Epithelial cell of prostate (primary cell): Measurements from ENCODE around the gene NELFA.
A peak's percentile ranks its signal among the peaks of the same experiment; 100 is the strongest.
"Not testable (repeated sequence)": the region's sequence is repeated elsewhere in the genome, so short reads cannot be mapped to it uniquely, and the experiment has no call there.

Experiments used
- DNase-seq: peaks from one replicate; pipeline ENCODE4 v3.0.0-alpha.2; 2011; ENCODE audit warnings: low read depth, low spot score
- H3K27ac ChIP-seq: fragments of 450-650 bp; 2 replicates; pipeline ENCODE4 v1.5.1; 2017; ENCODE audit warnings: mild to moderate bottlenecking

NELFA gene

DNA sequence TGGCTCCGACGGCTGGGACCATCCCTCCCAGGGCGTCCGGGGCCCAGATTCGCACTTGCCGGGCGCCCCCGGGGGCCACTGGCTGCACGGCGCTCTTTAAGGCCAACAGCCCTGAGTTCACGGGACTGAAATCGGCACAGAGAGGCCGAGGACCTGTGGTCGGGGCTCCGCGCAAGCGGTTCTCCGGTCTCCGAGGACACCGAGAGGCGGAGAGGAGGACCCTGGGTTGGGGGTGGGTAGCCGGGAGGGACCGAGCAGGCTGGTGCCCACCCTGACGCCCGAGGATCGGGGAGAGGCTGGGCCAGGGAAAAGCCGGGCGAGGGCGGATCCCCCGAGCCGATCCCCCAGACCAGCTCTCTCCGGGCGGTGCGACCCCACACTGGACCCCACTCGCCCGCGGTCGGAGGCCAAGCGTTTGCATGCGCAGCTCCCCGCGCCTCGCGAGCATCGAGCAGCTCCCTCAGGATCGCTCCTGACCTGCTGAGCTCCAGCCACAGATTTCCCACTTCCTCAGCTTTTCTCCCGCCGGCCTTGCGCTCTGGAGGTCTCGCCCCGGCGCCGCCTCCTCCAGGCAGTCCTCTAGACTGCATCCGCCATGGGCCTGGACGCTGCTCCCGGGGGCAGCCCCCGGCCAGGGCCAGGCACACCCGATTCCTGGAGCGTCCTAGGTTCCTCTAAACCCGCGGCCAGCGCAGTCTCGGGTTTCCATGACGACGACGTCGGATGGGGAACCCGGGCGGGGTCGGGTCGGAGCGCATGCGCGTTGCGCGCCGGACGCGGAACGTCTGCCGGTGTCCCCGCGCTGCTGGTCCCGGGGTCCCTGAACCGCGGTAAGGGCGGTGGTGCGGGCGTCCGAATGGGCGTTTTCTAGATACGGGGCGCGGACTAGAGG is 32.7 kb upstream of the NELFA start:
- DNase-seq: no peak
- no peak overlapping the region for H3K27ac ChIP-seq

DNA sequence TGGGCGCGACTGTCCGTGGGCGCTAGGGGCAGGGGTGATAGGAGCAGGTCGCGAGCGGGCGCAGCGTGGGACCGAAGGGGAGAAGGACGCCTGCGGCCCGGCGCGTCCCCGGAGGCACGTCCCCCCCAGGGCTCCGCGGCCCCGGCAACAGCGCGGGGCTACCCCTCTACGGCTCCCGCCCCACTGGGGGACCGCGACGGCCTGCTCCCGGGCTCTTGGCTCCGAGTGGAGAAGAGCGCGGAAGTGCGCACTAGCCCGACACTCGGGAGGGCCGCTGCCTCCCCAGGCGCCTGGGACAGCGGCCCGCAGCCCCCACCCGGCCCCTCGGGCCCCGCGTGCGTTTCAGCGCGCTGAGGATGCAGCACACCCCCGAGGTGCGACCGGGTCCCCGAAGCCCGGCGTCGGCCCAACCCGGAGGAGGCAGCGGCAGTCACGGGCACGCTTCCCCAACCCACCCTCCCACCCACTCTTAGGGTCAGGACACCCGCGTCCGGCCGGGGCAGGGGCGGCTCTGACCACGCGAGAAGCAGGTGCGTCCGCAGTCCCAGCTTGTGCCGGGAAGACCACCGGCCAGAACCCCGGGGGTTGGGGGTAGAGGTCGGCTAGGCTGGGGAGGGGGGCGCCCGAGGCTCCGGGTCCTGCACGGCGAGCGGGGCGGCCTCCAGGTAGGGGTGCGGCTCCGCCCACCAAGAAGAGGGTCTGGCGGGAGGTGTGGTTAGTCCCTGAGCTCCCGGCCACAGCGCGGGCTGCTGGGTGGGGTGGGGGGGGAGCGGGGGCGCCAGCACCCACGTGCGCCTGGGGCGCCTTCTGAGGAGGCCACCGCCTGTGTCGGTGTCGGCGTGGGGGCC is 31.8 kb upstream of the NELFA start:
- no peak overlapping the region for H3K27ac ChIP-seq

DNA sequence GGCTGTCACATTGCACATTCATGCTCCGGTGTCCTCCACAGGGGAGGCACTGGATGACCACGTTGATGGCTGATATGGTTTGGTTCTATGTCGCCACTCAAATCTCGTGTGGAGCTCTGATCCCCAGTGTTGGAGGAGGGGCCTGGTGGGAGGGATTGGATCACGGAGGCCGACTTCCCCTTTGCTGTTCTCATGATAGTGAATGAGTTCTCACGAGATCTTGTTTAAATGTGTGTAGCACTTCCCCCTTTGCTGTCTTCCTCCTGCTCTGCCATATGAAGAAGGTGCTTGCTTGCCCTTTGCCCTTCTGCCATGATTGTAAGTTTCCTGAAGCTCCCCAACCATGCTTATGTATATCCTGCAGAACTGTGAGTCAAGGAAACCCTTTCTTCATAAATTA is 28.1 kb upstream of the NELFA start:
- H3K27ac ChIP-seq: no peak overlapping the region
- DNase-seq: no peak

More for the DNA sequence above, 31.8 kb upstream of the NELFA start:
- no peak for DNase-seq

DNA sequence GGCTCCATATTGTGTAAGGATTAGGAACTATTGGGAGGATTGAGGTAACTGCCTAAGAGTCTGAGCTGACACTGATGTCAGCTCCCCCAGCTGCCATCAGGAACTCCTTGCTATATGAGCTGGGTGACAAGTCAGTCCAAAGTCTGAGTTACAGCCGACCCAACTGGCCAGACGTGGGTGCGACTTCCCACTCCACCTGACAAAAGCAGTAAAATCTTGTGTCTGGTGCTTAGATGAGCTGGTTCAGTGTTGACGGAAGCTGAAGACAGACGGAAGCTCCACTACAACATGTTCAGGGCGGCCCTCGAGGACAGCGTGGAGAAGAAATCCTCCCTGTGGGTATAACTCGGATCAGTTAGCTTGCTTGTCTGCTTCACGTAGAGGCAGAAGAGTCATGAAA is 27.6 kb upstream of the NELFA start:
- no peak for DNase-seq
- H3K27ac ChIP-seq: no peak overlapping the region

DNA sequence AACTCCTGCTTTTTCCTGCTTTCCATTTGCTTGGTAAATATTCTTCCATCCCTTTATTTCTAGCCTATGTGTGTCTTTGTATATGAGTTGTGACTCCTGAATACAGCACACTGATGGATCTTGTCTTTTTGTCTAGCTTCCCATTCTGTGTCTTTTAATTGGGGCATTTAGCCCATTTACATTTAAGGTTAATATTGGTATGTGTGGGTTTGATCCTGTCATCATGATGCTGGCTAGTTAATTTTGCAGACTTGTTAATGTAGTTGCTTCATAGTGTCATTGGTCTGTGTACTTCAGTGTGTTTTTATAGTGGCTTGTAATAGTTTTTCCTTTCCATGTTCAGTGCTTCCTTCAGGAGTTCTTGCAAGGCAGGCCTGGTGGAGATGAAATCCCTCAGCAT is 22.4 kb upstream of the NELFA start:
- DNase-seq, H3K27ac ChIP-seq: not testable (repeated sequence)

DNA sequence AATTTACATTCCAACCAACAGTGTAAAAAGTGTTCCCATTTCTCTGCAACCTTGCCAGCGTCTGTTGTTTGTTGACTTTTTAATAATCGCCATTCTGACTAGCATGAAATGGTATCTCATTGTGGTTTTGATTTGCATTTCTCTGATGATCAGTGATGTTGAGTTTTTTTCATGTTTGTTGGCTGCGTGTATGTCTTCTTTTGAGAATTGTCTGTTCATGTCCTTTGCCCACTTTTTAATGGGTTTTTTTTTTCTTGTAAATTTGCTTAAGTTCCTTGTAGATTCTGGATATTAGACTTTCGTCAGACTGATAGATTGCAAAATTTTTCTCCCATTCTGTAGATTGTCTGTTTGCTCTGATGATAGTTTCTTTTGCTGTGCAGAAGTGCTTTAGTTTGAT is 18.3 kb upstream of the NELFA start:
- not testable (repeated sequence) for DNase-seq, H3K27ac ChIP-seq

DNA sequence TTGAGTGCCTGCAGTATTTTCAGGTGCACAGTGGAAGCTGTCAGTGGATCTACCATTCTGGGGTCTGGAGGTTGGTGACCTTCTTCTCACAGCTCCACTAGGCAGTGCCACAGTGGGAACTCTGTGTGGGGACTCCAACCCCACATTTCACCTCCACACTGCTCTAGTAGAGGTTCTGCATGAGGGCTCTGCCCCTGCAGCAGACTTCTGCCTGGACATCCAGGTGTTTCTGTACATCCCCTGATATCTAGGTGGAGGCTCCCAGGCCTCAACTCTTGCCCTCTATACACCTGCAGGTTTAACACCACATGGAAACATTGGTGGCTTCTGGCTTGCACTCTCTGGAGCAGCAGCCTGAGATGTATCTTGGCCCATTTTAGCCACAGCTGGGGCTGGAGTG is 17.0 kb upstream of the NELFA start:
- DNase-seq: no peak
- H3K27ac ChIP-seq: no peak overlapping the region

DNA sequence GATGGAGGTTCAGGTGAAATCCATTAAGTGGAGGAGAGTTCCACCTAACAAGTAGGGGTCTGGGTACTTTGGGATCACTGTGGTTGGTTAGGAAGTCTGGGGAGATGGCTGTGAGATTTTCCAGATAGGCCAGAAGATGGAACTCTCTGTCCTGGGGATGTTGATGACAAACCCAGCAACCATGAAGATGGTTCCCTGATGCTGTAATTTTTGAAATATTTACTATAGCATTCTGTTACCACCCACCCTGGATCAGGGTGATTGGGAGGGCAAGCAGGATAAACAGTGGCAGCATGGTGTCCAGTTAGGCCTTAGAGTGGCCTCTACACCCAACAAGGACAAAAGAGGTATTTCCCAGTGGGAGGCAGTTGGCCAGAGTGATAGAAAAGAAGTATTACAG is 15.9 kb upstream of the NELFA start:
- DNase-seq: no peak
- no peak overlapping the region for H3K27ac ChIP-seq

DNA sequence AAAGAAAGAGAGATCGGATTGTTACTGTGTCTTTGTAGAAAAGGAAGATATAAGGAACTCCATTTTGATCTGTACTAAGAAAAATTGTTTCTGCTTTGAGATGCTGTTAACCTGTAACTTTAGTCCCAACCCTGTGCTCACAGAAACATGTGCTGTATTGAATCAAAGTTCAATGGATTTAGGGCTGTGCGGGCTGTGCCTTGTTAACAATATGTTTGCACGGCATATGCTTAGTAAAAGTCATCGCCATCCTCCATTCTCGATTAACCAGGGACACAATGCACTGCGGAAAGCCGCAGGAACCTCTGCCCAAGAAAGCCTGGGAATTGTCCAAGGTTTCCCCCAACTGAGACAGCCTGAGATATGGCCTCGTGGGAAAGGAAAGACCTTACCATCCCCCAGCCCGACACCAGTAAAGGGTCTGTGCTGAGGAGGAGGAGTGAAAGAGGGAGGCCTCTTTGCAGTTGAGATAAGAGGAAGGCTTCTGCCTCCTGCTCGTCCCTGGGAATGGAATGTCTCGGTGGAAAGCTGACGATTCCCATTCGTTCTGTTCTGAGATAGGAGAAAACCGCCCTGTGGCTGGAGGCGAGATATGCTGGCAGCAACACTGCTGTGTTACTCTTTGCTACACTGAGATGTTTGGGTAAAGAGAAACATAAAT is 12.7 kb upstream of the NELFA start:
- H3K27ac ChIP-seq, DNase-seq: not testable (repeated sequence)

DNA sequence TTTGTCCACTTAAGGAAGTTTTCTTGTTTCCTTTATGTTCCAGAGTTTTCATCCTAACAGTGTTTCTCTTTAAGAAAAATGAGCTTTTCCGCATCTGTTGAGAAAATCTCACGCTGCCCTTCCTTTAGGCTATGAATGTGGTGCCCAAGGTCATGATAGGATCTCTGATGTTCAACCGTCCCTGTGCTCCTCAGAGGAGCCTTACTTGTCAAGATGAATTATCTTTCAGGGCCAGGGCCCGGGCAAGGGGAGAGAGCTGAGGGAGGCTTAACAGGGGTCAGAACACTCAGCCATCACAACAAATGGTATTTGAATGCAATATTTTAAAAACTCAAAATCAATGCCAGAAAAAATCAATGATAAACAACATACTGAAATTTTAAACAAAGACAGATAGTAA is 6.2 kb upstream of the NELFA start:
- DNase-seq: no peak

DNA sequence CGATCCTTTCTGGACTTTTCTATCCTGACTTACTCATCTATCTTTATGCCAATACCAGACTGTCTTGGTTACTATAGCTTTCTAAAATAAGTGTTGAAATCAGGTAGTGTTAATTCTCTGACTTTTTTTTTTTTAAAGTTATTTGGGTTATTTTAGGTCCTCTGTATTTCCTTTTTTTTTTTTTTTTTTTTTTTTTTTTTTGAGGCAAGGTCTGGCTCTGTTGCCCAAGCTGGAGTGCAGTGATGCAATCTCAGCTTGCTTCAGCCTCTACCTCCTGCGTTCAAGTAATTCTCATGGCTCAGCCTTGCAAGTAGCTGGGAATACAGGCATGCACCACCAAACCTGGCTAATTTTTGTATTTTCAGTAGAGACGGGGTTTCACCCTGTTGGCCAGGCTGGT is 2.8 kb upstream of the NELFA start:
- no peak for DNase-seq
- no peak overlapping the region for H3K27ac ChIP-seq

More for the DNA sequence above, 6.2 kb upstream of the NELFA start:
- no peak overlapping the region for H3K27ac ChIP-seq

DNA sequence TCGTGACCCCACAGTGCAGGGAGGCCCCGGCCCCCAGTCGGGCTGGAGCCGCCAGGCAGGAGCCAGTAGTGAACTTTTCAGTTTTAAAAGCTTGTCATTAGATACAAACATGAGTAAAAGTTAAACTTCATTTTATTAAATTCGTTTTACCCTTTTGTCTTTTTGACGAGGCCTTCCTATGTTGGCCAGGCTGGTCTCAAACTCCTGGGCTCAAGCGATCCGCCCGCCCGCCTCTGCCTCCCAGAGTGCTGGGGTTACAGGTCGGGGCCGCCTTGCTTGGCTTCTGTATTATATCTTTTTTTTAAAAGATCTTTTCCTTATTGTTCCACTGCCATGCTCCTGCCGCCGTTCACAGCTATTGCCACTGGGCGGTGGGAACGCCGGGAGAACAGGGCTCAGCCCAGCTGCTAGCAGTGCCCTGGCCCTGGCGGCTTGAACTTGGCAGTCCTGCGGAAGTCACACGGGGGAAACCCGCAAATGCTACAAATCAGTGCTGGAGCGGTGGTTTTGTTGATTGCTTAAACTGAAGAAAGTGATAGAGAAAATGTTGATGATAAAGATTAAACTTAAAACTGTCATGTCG is 968 bp upstream of the NELFA start:
- no peak for DNase-seq
- peak overlapping the region; percentile 87 for H3K27ac ChIP-seq

DNA sequence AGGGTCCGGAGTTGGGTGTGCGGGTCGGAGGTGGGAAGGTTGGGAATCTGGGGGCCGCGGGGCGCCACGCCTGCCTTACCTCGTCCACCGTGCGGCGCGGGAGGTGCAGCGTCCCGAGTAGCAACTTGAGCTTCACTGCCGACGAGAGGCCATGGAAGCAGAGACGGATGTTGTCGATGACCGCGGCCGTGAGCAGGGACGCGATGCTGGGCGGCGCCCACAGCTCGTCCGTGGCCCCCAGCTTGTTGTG is 178 bp downstream of the NELFA start:
- H3K27ac ChIP-seq: peak overlapping the region; percentile 87
- DNase-seq: no peak

DNA sequence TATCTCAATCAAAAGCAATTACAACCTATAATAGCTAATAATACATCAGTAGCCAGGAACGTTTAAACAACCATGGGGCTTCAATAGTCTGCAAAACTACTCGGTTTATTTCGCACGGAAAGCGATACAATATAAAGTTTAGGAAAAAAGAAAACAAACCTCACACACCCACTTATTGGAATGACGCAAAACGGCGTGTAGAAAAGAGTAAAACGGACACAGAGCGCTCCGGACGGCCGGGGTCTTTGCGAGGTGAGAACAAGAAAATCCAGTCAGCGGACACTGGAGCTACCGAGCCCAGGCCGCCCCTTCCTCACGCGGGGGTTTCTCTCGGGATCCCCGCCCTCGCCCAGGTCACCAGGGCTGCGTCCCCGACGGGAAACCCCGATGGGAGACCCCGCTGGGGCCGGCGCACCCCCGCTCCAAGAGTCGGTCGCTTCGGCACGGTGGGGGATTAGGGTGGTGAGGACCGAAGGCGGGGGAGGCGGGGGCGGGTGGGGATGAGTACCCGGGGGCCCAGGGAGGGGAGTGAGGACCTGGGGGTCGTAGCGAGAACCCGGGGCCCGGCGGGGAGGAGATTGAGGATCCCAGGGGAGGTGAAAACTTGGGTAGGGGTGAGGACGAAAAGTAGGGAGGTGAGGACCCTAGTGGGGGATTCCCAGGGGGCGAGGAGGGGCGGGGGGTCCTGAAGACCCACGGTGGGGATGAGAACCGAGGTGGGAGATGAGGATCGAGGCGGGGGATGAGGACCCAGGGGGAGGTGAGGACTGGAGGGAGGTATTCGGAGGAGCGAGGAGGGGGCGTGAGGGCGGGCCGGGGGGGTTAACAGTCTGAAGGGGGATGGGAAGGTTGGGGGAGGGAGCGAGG is 737 bp downstream of the NELFA start:
- no peak for DNase-seq
- peak overlapping the region; percentile 87 for H3K27ac ChIP-seq

DNA sequence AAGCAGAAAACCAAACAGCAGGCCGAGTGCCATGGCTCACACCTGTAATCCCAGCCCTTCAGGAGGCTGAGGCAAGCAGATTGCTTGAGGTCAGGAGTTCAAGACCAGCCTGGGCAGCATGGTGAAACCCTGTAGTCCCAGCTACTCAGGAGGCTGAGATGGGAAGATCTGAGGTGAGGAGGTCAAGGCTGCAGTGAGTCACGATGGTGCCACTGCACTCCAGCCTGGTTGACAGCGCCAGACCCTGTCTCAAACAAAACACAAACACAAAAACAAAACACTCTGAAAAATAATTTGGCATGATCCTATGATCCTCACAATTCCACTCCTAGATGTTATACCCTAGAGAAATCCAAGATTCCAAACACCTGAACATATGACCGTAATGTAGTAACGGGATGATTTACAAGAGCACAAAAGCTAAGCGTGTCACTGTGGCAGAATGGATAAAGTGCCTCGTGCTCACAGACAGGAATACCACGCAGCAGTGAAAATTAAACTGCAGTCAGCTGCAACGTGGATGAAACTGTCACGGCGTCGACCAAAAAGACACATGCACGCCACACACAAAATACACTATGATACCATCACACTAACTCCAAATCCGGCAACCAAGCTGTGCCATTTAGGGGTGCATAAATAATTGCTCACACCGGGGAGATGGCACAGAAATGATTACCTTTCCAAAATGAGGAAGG is 1.7 kb downstream of the NELFA start:
- H3K27ac ChIP-seq: no peak overlapping the region
- DNase-seq: no peak

DNA sequence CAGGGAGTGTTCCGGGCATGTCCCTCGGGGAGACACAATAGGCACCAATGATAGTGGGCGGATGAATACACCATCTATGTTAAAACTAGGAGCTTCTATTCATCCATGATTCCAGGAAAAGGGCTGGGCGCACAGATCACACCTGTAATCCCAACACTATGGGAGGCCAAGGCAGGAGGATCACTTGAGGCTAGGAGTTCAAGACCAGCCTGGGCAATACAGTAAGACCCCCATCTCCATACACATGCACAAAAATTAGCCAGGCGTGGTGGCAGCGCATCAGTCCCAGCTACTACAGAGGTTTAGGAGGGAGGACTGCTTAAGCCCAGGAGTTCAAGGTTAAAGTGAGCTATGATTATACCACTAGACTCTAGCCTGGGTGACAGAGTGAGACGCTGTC is 2.4 kb downstream of the NELFA start:
- no peak overlapping the region for H3K27ac ChIP-seq
- no peak for DNase-seq

DNA sequence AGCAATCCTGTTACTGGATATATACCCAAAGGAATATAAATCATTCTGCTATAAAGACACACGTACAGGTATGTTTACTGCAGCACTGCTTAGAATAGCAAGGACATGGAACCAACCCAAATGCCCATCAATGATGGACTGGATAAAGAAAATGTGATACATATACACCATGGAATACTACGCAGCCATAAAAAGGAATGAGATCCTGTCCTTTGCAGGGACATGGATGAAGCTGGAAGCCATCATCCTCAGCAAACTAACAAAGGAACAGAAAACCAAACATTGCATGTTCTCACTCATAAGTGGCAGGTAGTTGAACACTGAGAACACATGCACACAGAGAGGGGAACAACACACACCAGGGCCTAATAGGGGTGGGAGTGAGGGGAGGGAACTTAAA is 5.4 kb downstream of the NELFA start:
- not testable (repeated sequence) for H3K27ac ChIP-seq, DNase-seq

DNA sequence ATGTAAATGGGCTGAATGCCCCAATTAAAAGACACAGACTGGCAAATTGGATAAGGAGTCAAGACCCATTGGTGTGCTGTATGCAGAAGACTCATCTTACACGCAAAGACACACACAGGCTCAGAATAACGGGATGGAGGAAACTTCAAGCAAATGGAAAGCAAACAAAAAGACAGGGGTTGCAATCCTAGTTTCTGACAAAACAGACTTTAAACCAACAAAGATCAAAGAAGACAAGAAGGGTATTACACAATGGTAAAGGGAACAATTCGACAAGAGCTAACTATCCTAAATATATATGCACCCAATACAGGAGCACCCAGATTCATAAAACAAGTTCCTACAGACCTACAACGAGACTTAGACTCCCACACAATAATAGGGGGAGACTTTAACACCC is 9.5 kb downstream of the NELFA start:
- not testable (repeated sequence) for DNase-seq, H3K27ac ChIP-seq

DNA sequence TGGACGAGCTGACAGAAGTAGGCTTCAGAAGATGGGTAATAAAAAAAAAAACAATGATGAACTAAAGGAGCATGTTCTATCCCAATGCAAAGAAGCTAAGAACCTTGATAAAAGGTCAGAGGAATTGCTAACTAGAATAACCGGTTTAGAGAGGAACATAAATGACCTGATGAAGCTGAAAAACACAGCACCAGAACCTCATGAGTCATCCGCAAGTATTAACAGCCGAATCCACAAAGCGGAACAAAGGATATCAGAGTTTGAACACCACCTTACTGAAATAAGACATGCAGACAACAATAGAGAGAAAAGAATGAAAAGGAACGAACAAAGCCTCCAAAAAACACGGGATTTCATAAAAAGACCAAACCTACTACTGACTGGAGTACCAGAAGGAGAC is 10.5 kb downstream of the NELFA start:
- peak; percentile 29 for DNase-seq
- peak overlapping the region; percentile 18 for H3K27ac ChIP-seq
